Astrocyte (in vitro differentiated cells and primary cell): Measurements from ENCODE around the gene PDGFC. TPM values are rescaled to one million over a fixed set of nuclear protein-coding genes. Genes with fewer than 3 reads are reported as not detected.

Experiments
- DNase-seq: peaks from one replicate; pipeline ENCODE4 v3.0.0-alpha.2; 2010; ENCODE audit warnings: low read depth
- FAIRE-seq: peaks from 2 replicates; lab custom pipeline; 2011; peaks lifted over from hg19 to GRCh38; lab: Jason Lieb, UNC
- H2AFZ ChIP-seq: 2 replicates; pipeline ENCODE4 v1.6.0; 2012; ENCODE audit warnings: low read depth, low read length, inconsistent platforms
- H3K27ac ChIP-seq: 2 replicates; pipeline ENCODE4 v1.5.1; 2011; ENCODE audit warnings: low read depth, low read length, inconsistent platforms
- H3K27me3 ChIP-seq: 2 replicates; pipeline ENCODE4 v1.6.0; 2011; ENCODE audit warnings: low read length, inconsistent platforms; ENCODE audit not compliant: insufficient read depth
- H3K36me3 ChIP-seq: 2 replicates; pipeline ENCODE4 v1.5.1; 2011; ENCODE audit warnings: low read length, inconsistent platforms; ENCODE audit not compliant: insufficient read depth
- H3K4me1 ChIP-seq: 2 replicates; pipeline ENCODE4 v1.5.1; 2011; ENCODE audit warnings: low read length, inconsistent platforms; ENCODE audit not compliant: insufficient read depth
- H3K4me2 ChIP-seq: 2 replicates; pipeline ENCODE4 v1.6.0; 2012; ENCODE audit warnings: low read length, inconsistent platforms
- H3K4me3 ChIP-seq: 2 replicates; pipeline ENCODE4 v1.5.1; 2011; ENCODE audit warnings: low read depth, mild to moderate bottlenecking, low read length, inconsistent platforms; ENCODE audit not compliant: insufficient read depth
- H3K79me2 ChIP-seq: 2 replicates; pipeline ENCODE4 v1.6.0; 2012; ENCODE audit warnings: mild to moderate bottlenecking, low read length, inconsistent platforms; ENCODE audit not compliant: insufficient read depth
- H3K9ac ChIP-seq: 2 replicates; pipeline ENCODE4 v1.6.0; 2012; ENCODE audit warnings: mild to moderate bottlenecking, low read length, inconsistent platforms
- H3K9me3 ChIP-seq: 2 replicates; pipeline ENCODE4 v1.5.1; 2012; ENCODE audit warnings: low read depth, mild to moderate bottlenecking, low read length, inconsistent platforms; ENCODE audit not compliant: insufficient read depth
- H4K20me1 ChIP-seq: 2 replicates; pipeline ENCODE4 v1.6.0; 2012; ENCODE audit warnings: low read length, inconsistent platforms; ENCODE audit not compliant: insufficient read depth
- H3K27ac Mint-ChIP-seq: one replicate; pipeline ENCODE4 v1.8.0; 2021; ENCODE audit warnings: mild to moderate bottlenecking, mixed read lengths; ENCODE audit not compliant: unreplicated experiment
- H3K27me3 Mint-ChIP-seq: one replicate; pipeline ENCODE4 v1.8.0; 2021; ENCODE audit warnings: low read depth, mixed read lengths; ENCODE audit not compliant: unreplicated experiment
- H3K36me3 Mint-ChIP-seq: one replicate; pipeline ENCODE4 v1.8.0; 2021; ENCODE audit warnings: low read depth, mixed read lengths; ENCODE audit not compliant: unreplicated experiment
- H3K4me1 Mint-ChIP-seq: one replicate; pipeline ENCODE4 v1.8.0; 2021; ENCODE audit warnings: low read depth, mixed read lengths; ENCODE audit not compliant: unreplicated experiment
- H3K4me3 Mint-ChIP-seq: one replicate; pipeline ENCODE4 v1.8.0; 2021; ENCODE audit warnings: mild to moderate bottlenecking, moderate library complexity, mixed read lengths; ENCODE audit not compliant: unreplicated experiment
- H3K9me3 Mint-ChIP-seq: one replicate; pipeline ENCODE4 v1.8.0; 2021; ENCODE audit warnings: mild to moderate bottlenecking, mixed read lengths; ENCODE audit not compliant: unreplicated experiment
- CTCF ChIP-seq: IDR thresholded peaks from 2 replicates; pipeline ENCODE4 v1.5.1; 2011; ENCODE audit warnings: low read depth, mild to moderate bottlenecking, inconsistent platforms, low read length, moderate library complexity; ENCODE audit not compliant: insufficient read depth
- EZH2 ChIP-seq: IDR thresholded peaks from 2 replicates; pipeline ENCODE4 v1.6.1; 2012; ENCODE audit warnings: mild to moderate bottlenecking, low read length, inconsistent platforms; ENCODE audit not compliant: insufficient read depth
- total RNA-seq: library from RNA; stranded (reverse); gene quantifications from 2 replicates; pipeline ENCODE4 v1.2.1, GENCODE V29; 2021

PDGFC gene
- total RNA-seq, 1 donor from 2014 or later: 167 TPM

- peaks cover 8% of the 10 kb centered on the region for H3K36me3 Mint-ChIP-seq
Observed at GRCh38 chr4:156865451-156865850, 106.1 kb downstream of the PDGFC start.

GRCh38 chr4:156858071-156858470 lies 113.5 kb downstream of the PDGFC start:
- H3K79me2 ChIP-seq: peaks cover 90% of the 10 kb centered on the region
- H3K27me3 Mint-ChIP-seq: no peaks in the 10 kb centered on the region

More at GRCh38 chr4:156865451-156865850, 106.1 kb downstream of the PDGFC start:
- Mint-ChIP-seq H3K27ac (no peak overlapping the region), H3K4me1 (peaks cover 15% of the 10 kb centered on the region), H3K9me3 (no peaks in the 10 kb centered on the region), H3K4me3 (no peak overlapping the region), H3K27me3 (no peaks in the 10 kb centered on the region)
- H3K36me3 ChIP-seq: no peaks in the 10 kb centered on the region
- H3K4me3 ChIP-seq: no peak overlapping the region
- H3K4me2 ChIP-seq: no peak overlapping the region
- H3K27me3 ChIP-seq: no peaks in the 10 kb centered on the region
- H3K9ac ChIP-seq: no peak overlapping the region
- H3K4me1 ChIP-seq: no peaks in the 10 kb centered on the region
- no peak overlapping the region for H3K27ac ChIP-seq
- no peak overlapping the region for H2AFZ ChIP-seq
- peaks cover 42% of the 10 kb centered on the region for H4K20me1 ChIP-seq
- no peak for TF ChIP-seq EZH2
- no peak for TF ChIP-seq CTCF
- H3K9me3 ChIP-seq: no peaks in the 10 kb centered on the region
- FAIRE-seq (no peak), DNase-seq (peak; percentile 31)
- peaks cover 99% of the 10 kb centered on the region for H3K79me2 ChIP-seq

More at GRCh38 chr4:156858071-156858470, 113.5 kb downstream of the PDGFC start:
- Mint-ChIP-seq H3K4me1 (peaks cover 13% of the 10 kb centered on the region), H3K9me3 (no peaks in the 10 kb centered on the region), H3K4me3 (no peak overlapping the region), H3K36me3 (no peaks in the 10 kb centered on the region), H3K27ac (no peak overlapping the region)
- H2AFZ ChIP-seq: no peak overlapping the region
- H4K20me1 ChIP-seq: peaks cover 32% of the 10 kb centered on the region
- no peak overlapping the region for H3K4me2 ChIP-seq
- DNase-seq (no peak), FAIRE-seq (no peak)
- H3K4me3 ChIP-seq: no peak overlapping the region
- H3K4me1 ChIP-seq: no peaks in the 10 kb centered on the region
- H3K36me3 ChIP-seq: no peaks in the 10 kb centered on the region
- no peak overlapping the region for H3K27ac ChIP-seq
- H3K9ac ChIP-seq: no peak overlapping the region
- no peak for TF ChIP-seq EZH2
- TF ChIP-seq CTCF: no peak
- no peaks in the 10 kb centered on the region for H3K27me3 ChIP-seq
- no peaks in the 10 kb centered on the region for H3K9me3 ChIP-seq
